HepG2 (cell line): ENCODE measurements around the gene EVPLL. TPM values are rescaled to one million over a fixed set of nuclear protein-coding genes. Genes with fewer than 3 reads are reported as not detected.

Experiments used
- AFF4 ChIP-seq: sonication (generic); formaldehyde crosslinking; IDR thresholded peaks from 2 replicates; pipeline ENCODE4 v1.4.0; 2020; ENCODE audit warnings: missing genetic modification reagents
- ATF3 ChIP-seq: sonication (generic); formaldehyde crosslinking; IDR thresholded peaks from 2 replicates; pipeline ENCODE4 v1.4.0; 2020; ENCODE audit warnings: missing genetic modification reagents
- BCL6 ChIP-seq: IDR thresholded peaks from 2 replicates; pipeline ENCODE4 v1.6.1; 2016; ENCODE audit warnings: missing genetic modification reagents, missing compliant biosample characterization
- BCLAF1 ChIP-seq: fragments of 450-650 bp; IDR thresholded peaks from 2 replicates; pipeline ENCODE4 v1.6.1; 2017; ENCODE audit warnings: mild to moderate bottlenecking
- CAMTA2 ChIP-seq: sonication (generic); formaldehyde crosslinking; IDR thresholded peaks from 2 replicates; pipeline ENCODE4 v1.4.0; 2020; ENCODE audit warnings: mild to moderate bottlenecking, missing genetic modification reagents, borderline replicate concordance
- DDIT3 ChIP-seq: sonication (generic); formaldehyde crosslinking; IDR thresholded peaks from 2 replicates; pipeline ENCODE4 v1.4.0; 2020; ENCODE audit warnings: mild to moderate bottlenecking, missing genetic modification reagents
- FOXC1 ChIP-seq: sonication (generic); formaldehyde crosslinking; IDR thresholded peaks from 2 replicates; pipeline ENCODE4 v1.8.0; 2022; ENCODE audit warnings: mild to moderate bottlenecking, missing genetic modification reagents, borderline replicate concordance
- GMEB2 ChIP-seq: IDR thresholded peaks from 2 replicates; pipeline ENCODE4 v1.6.1; 2016; ENCODE audit warnings: missing biosample characterization, missing genetic modification reagents, low read depth
- MZF1 ChIP-seq: sonication (generic); formaldehyde crosslinking; IDR thresholded peaks from 2 replicates; pipeline ENCODE4 v1.8.1; 2023; ENCODE audit warnings: mild to moderate bottlenecking, missing genetic modification reagents, borderline replicate concordance
- PBX3 ChIP-seq: sonication (generic); formaldehyde crosslinking; IDR thresholded peaks from 2 replicates; pipeline ENCODE4 v1.8.1; 2023; ENCODE audit warnings: missing genetic modification reagents, inconsistent platforms, borderline replicate concordance
- PHF20 ChIP-seq: sonication (generic); formaldehyde crosslinking; IDR thresholded peaks from 2 replicates; pipeline ENCODE4 v1.5.0; 2020; ENCODE audit warnings: mild to moderate bottlenecking, missing genetic modification reagents
- PHF8 ChIP-seq: sonication (generic); formaldehyde crosslinking; IDR thresholded peaks from 2 replicates; pipeline ENCODE4 v1.5.0; 2020; ENCODE audit warnings: missing genetic modification reagents
- RBM22 ChIP-seq: fragments of 200-400 bp; formaldehyde crosslinking; optimal IDR thresholded peaks from 2 replicates; pipeline ENCODE3; 2017; ENCODE audit warnings: mild to moderate bottlenecking, low read length, moderate library complexity
- SOX6 ChIP-seq, 2 experiments: fragments of 450-650 bp in 1 of 2; sonication (generic) in 1 of 2; formaldehyde crosslinking in 1 of 2; IDR thresholded peaks; 2 replicates each; pipeline versions ENCODE4 v1.4.0 to v1.6.1; 2017 to 2020; ENCODE audit warnings: antibody characterized with exemption in 1 of 2, mild to moderate bottlenecking in 1 of 2, missing genetic modification reagents in 1 of 2
- U2AF1 ChIP-seq: fragments of 200-400 bp; formaldehyde crosslinking; optimal IDR thresholded peaks from 2 replicates; pipeline ENCODE3; 2017; ENCODE audit warnings: mild to moderate bottlenecking, low read depth, low read length
- ZNF12 ChIP-seq: sonication (generic); formaldehyde crosslinking; IDR thresholded peaks from 2 replicates; pipeline ENCODE4 v1.5.0; 2020; ENCODE audit warnings: missing genetic modification reagents
- ZNF556 ChIP-seq: sonication (generic); formaldehyde crosslinking; IDR thresholded peaks from 2 replicates; pipeline ENCODE4 v1.4.0; 2020; ENCODE audit warnings: mild to moderate bottlenecking, missing genetic modification reagents, borderline replicate concordance
- ZNF75D ChIP-seq: sonication (generic); formaldehyde crosslinking; IDR thresholded peaks from 2 replicates; pipeline ENCODE4 v1.8.1; 2023; ENCODE audit warnings: missing genetic modification reagents, mild to moderate bottlenecking, borderline replicate concordance
- polyA plus RNA-seq, 8 experiments: library from polyadenylated mRNA; depleted of rRNA in 3 of 8; stranded (reverse) in 7 of 8; unstranded in 1 of 8; fragments of >200 nt; fragmentation: Illumina TruSeq in 4 of 8; extraction: Trizol in 4 of 8; gene quantifications; 2 replicates each; pipeline versions ENCODE4 v1.2.1 to v1.2.3, GENCODE V29; 2011 to 2016; ENCODE audit warnings: low read depth in 4 of 8, missing spikeins in 1 of 8, mixed read lengths in 1 of 8; ENCODE audit not compliant: insufficient read depth in 1 of 8
- total RNA-seq, 5 experiments: library from RNA; depleted of rRNA; stranded (reverse); fragments of >200 nt; fragmentation: Illumina TruSeq; extraction: Trizol; gene quantifications; 2 replicates each; pipeline ENCODE4 v1.2.3, GENCODE V29; 2016; ENCODE audit warnings: low read depth in 1 of 5

Gene EVPLL
- total and polyA plus RNA-seq, 2 of the 13 experiments (the other 11 are each of a cell fraction or from before 2014, with no cell fraction given): 0.07 TPM; not detected in 1

GRCh38 chr17:18363101-18364049, 14.2 kb upstream of the EVPLL start, which contains the start of gene SHMT1 (continued):
- no peak for TF ChIP-seq AFF4 (CRISPR knock-in tag)
- TF ChIP-seq GMEB2 (CRISPR knock-in tag): no peak
- no peak for TF ChIP-seq SOX6 (IDR thresholded peaks at IDR 0.05)
- no peak for TF ChIP-seq SOX6 (CRISPR knock-in tag; IDR thresholded peaks at IDR 0.05)
- TF ChIP-seq ZNF556 (CRISPR knock-in tag): no peak
- TF ChIP-seq BCLAF1: no peak
- peak; percentile 52; the same call in 1 of the 2 replicates for TF ChIP-seq FOXC1 (CRISPR knock-in tag)
- no peak for TF ChIP-seq ATF3
- TF ChIP-seq ZNF12 (CRISPR knock-in tag): no peak
- TF ChIP-seq U2AF1: no peak
- TF ChIP-seq ZNF75D (CRISPR knock-in tag): no peak
- TF ChIP-seq PHF8: peak; percentile 84
- TF ChIP-seq PBX3 (CRISPR knock-in tag): peak; percentile 57; the same call in 1 of the 2 replicates
- no peak for TF ChIP-seq RBM22
- no peak for TF ChIP-seq DDIT3 (CRISPR knock-in tag)
- no peak for TF ChIP-seq MZF1 (CRISPR knock-in tag)
- TF ChIP-seq PHF20 (CRISPR knock-in tag): peak; percentile 54
- TF ChIP-seq BCL6 (CRISPR knock-in tag): no peak
- TF ChIP-seq CAMTA2 (CRISPR knock-in tag): no peak
